Measurements from ENCODE around the gene SLC38A7.
"Not testable (repeated sequence)": the region's sequence is repeated elsewhere in the genome, so short reads cannot be mapped to it uniquely, and the experiment has no call there.

SLC38A7 gene

GRCh38 chr16:58684354-58685083 lies at the start of gene SLC38A7:
Gene SLC38A7, minus strand, starts transcription at chr16:58684770. Its CDS starts 4,644 bp downstream, at chr16:58680126.
- FAIRE-seq, result no peak

DNA sequence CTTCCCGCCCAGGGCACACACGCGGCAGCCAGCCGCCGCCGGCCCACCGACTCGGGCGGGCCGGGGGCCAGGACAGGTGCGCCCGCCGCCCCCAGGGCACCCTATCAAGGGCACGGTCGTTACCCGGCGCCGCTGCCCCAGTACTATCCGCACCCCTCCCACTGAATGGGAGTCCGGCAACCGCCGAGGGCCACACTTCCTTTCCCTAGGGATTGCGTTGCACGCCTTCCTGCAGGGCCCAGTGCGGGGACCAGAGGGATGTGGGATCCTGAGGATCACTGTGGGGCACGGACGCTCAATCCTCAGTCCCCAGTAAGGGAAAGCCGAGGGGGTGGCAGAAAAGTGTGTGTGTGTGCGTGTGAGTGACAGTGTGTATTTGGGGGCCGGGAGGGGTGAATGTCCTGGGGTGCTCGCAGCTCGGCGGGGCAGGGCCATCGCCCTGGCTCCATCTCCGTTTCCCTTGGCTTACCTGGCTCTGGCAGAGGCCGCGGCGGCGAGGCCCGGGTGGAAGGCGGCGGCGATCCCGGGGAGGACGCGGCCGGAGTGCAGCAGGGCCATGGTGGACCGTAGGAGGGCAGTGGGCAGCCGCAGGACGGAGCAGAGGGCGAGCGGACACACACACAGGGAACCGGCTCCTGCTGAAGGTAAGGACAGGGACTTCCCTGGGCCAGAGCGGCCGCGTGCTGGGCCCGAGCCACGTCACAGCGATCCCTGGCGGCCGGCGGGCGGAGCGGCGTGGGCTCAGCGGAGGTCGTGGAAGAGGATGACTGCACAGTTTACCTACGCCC lies 49.3 kb upstream of the SLC38A7 start, which contains the start of gene GOT2:
GOT2 (minus strand) TSS at position 646 of the 788 bp plus-strand sequence; CDS start at position 558, 88 bp downstream.
- no peak for FAIRE-seq

DNA sequence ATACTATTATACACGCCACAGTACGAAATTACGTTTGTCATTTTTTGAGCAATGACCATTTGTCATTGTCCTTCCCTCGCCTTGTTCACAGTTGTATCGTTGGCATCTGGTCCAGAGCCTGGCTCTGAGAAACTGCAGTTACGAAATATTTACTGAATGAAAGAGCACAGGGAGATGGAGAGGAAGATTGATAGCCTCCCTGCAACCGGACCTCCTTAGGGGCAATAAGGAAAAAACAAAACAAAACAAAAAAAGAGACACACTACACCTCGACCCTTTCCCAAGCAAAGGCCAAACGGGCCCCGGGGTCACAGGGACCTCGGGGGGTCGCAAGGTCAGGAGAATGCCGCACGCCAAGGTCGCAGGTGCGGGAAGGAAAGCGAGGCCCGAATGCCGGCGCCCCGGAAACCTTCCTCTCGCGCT lies 48.7 kb upstream of the SLC38A7 start:
- no peak for FAIRE-seq

DNA sequence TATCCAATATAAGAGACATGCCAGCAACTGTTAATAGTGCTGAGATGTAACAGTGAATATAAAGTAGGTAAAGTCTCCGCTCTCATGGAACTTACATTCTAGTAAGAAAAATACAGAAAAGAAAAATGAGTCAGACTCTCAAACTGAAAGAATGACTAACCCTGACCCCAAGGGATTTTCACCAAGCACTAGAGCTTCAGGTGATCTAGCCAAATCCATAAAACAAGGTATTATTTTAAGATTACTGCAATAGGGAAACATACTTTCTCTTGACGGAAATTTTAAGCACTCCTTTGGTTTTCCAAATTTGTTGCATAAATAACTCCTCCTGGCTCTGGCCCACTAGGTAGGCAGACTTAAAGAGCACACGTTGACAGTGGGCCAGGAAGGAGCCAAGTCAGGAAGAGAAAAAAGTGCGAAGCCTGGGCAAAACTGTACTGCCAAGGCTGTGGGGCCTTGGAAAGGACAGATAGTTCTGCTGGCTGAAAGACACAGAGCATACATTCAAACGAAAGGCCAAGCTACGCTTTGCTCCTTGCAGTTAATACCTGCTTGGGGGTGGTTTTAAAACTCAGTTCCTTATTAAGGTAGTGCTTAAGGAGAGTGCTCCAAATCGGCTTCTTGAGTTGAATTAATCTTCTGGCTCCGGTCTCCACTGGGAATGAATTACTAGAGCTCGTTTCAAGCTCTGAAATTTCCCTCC lies 48.1 kb upstream of the SLC38A7 start:
- no peak for FAIRE-seq

GRCh38 chr16:58730724-58731370 lies 46.3 kb upstream of the SLC38A7 start:
- FAIRE-seq, result no peak

GRCh38 chr16:58727796-58728568 lies 43.4 kb upstream of the SLC38A7 start:
- no peak for FAIRE-seq

DNA sequence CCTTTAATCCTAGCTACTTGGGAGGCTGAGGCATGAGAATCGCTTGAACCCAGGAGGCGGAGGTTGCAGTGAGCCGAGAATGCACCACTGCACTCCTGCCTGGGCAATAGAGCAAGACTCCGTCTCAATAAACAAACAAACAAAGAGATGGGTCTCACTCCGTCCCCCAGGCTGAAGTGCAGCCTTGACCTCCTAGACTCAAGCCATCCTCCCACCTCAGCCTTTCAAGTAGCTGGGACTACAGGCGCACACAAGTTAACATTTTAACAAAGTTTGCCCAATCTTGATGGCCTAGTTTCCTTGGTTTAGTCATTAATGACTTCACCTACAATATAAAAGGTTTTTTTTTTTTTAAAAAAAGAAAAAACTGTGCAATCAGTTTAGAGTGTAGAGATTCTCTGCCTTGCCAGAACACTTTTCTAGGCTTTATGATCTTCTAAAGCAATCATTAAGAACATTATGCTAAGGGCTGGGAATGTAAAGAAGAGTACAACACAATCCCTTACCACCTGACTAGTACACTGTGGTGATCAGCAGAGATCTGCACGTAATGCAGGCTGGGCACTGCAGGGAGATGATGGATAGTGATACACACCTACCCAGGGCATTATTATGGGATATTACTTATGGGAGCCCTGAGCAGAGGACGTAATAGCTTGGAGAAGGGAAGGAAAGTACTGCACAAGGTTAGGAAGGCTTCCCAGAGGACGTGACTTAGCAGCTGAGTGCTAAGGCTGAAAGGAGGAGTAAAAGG lies 42.6 kb upstream of the SLC38A7 start:
- FAIRE-seq, result no peak

DNA sequence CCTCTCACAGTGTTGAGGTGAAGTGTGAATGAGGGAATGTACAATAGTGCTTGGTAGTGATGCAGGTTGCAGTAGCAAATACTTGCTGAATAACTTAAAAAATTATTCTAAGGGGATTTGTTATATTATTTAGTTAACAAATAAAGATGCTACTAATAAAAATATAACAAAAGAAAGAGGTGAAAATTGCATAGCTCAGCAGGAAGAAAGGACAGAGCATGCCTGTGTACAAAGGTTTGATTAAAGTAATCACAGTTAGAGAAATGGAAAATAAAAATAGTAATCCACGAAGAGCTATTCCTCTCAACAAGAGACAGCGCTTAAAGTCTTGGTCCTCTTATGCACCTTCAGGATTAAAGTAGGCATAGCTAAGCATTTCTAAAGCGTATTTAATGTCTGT lies 38.5 kb upstream of the SLC38A7 start:
- no peak for FAIRE-seq

GRCh38 chr16:58717994-58718393 lies 33.4 kb upstream of the SLC38A7 start:
- FAIRE-seq, result no peak

DNA sequence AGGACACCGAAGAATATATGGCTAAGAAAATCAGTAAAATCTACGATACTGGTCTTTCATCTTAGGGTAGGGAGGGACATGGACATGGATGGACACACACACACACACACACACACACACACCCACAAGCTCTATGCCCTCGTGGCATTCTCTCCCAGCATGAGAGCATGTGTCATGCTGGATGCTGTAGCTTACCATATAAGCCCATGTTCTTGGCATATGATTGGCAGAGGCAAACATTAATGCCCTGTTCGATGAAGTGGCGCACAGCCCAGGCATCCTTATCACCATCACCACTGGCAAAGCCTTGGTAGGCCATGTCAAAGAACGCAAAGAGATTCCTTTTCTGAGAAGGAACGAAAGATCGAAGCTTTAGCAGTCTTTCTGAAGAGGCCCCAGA lies 31.9 kb upstream of the SLC38A7 start:
- FAIRE-seq, result no peak

- FAIRE-seq, result no peak
Measured at GRCh38 chr16:58713742-58714141, 29.2 kb upstream of the SLC38A7 start.

- FAIRE-seq, result no peak
Measured at GRCh38 chr16:58709333-58709732, 24.8 kb upstream of the SLC38A7 start.

- FAIRE-seq, result no peak
Measured at GRCh38 chr16:58699151-58699550, 14.6 kb upstream of the SLC38A7 start.

GRCh38 chr16:58695368-58695767 lies 10.8 kb upstream of the SLC38A7 start:
- FAIRE-seq, result no peak

GRCh38 chr16:58692450-58692849 lies 7.9 kb upstream of the SLC38A7 start:
- no peak for FAIRE-seq

DNA sequence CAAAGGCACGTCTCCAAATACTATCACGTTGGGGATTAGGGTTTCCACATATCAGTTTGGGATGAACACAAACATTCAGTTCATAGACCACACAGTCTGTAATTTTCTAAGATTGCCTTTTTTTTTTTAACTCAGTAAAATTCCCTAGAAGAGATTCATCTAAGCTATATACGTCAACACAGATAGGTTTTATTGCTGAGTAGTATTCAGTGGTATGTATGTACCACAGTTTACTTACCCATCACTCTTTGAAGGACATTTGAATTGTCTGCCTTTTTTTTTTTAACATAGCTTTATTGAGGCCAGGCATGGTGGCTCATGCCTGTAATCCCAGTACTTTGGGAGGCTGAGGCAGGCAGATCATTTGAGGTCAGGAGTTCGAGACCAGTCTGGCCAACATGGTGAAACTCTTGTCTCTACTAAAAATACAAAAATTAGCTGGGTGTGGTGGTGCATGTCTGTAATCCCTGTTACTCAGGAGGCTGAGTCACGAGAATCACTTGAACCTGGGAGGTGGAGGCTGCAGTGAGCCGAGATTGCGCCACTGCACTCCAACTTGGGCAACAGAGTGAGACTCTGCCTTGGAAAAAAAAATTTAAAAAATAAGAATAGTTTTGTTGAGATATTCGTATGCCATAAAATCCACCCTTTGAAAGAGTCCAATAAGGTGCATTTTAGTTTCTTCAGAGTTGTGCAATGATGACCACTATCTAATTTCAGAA lies 2.6 kb upstream of the SLC38A7 start:
- not testable (repeated sequence) for FAIRE-seq

DNA sequence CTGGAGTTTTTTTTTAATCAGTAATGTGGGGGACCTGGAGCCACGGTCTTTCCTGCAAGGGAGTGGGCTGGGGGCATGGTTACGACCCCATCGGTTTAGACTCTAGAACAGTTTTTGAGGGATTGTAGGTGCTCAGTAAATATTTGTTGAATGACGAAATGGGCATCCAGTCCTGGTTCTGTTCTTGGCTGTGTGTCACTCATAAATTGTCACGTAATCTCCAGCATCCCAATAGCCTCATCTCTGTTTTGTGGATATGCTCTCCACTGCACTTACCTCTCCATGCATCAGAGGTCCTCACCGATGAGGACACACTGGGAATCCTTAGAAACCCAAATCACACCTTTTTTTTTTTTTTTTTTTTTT lies 497 bp upstream of the SLC38A7 start:
- FAIRE-seq, result no peak

GRCh38 chr16:58684001-58684353 lies 593 bp downstream of the SLC38A7 start:
- FAIRE-seq, result no peak

- no peak for FAIRE-seq
Measured at GRCh38 chr16:58679763-58680162, 4.8 kb downstream of the SLC38A7 start.

- no peak for FAIRE-seq
Measured at GRCh38 chr16:58678716-58679115, 5.9 kb downstream of the SLC38A7 start.

DNA sequence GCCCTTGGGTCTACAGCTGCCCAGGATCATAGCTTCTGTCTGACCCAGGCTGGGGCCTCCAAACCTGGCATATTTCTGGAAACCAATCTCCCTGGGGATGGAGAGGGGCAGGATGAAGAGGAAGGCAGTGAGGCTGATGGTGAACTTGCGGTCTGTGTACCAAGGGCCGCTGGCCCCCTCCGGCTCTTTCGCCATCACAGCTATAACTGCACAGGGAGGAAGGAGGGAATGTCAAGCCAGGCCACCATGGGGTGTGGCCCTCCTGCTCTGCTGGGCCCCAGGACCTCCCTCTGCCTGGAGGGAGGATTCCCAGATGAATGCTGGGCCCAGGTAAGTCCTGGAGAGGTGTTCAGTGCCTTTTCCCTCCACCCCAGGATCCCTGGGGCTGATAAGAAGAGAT lies 6.3 kb downstream of the SLC38A7 start:
- FAIRE-seq, result no peak

Measured in endometrium (tissue), 2 donors.